Endothelial cell of umbilical vein (primary cell): Measurements from ENCODE around the gene C4orf50. TPM values are rescaled to one million over a fixed set of nuclear protein-coding genes. Genes with fewer than 3 reads are reported as not detected.

Source experiments
- BruUV-seq: library from RNA; stranded (reverse); fragments of 400-500 nt; replicated peaks from 2 replicates; lab custom pipeline; 2021; lab: Mats Ljungman, UMichigan
- CTCF ChIA-PET: fragments of 300-600, 350-600 bp; sonication (Branson Sonifier 250); formaldehyde crosslinking; loops from one replicate; lab custom pipeline; 2021; ENCODE audit warnings: antibody characterized with exemption, inconsistent platforms; lab: Charles Lee
- POLR2A ChIA-PET: fragments of 300-600, 350-600 bp; sonication (Branson Sonifier 250); formaldehyde crosslinking; loops from one replicate; lab custom pipeline; 2021; ENCODE audit warnings: antibody characterized with exemption, inconsistent platforms; lab: Charles Lee
- DNase-seq: peaks from one replicate; pipeline ENCODE4 v3.0.0-alpha.2; 2011; ENCODE audit warnings: low read depth, low spot score
- FAIRE-seq: peaks from 2 replicates; lab custom pipeline; 2011; peaks lifted over from hg19 to GRCh38; lab: Jason Lieb, UNC
- H2AFZ ChIP-seq: 2 replicates; pipeline ENCODE4 v1.6.0; 2012; ENCODE audit warnings: low read depth, low read length, control low read depth, inconsistent platforms
- H3K27ac ChIP-seq: 2 replicates; pipeline ENCODE4 v1.5.1; 2011; ENCODE audit warnings: low read depth, mild to moderate bottlenecking, control low read depth, low read length, moderate library complexity; ENCODE audit not compliant: insufficient read depth
- H3K27me3 ChIP-seq, 2 experiments: 2 replicates each; pipeline versions ENCODE4 v1.6.0 to v1.6.1; 2011; ENCODE audit warnings: low read length in 2 of 2, mixed read lengths in 1 of 2; ENCODE audit not compliant: control insufficient read depth in 2 of 2, insufficient read depth in 2 of 2
- H3K36me3 ChIP-seq, 2 experiments: 2 replicates in 1 of 2; 3 replicates in 1 of 2; pipeline ENCODE4 v1.5.1; 2011; ENCODE audit warnings: low read length in 2 of 2, mild to moderate bottlenecking in 1 of 2, moderate library complexity in 1 of 2; ENCODE audit not compliant: control insufficient read depth in 2 of 2, insufficient read depth in 2 of 2; ENCODE audit errors: extremely low read depth in 1 of 2
- H3K4me1 ChIP-seq: 3 replicates; pipeline ENCODE4 v1.5.1; 2011; ENCODE audit warnings: mild to moderate bottlenecking, low read length; ENCODE audit not compliant: control insufficient read depth, insufficient read depth; ENCODE audit errors: extremely low read depth
- H3K4me2 ChIP-seq: 2 replicates; pipeline ENCODE4 v1.6.1; 2011; ENCODE audit warnings: low read length, control low read depth, mixed read lengths; ENCODE audit not compliant: insufficient read depth
- H3K4me3 ChIP-seq, 3 experiments: fragments of 200-600 bp in 1 of 3; sonication (generic), shearing (Covaris generic) in 1 of 3; replicated peaks in 1 of 3; 2 replicates each; pipeline ENCODE4 v1.5.1; 2011 to 2016; ENCODE audit warnings: control low read depth in 3 of 3, low read length in 3 of 3, mild to moderate bottlenecking in 2 of 3, inconsistent platforms in 1 of 3, low read depth in 1 of 3, moderate library complexity in 1 of 3; ENCODE audit not compliant: insufficient read depth in 1 of 3
- H3K79me2 ChIP-seq: 2 replicates; pipeline ENCODE4 v1.6.0; 2012; ENCODE audit warnings: low read length, inconsistent platforms; ENCODE audit not compliant: control insufficient read depth, insufficient read depth
- H3K9ac ChIP-seq: replicated peaks from 2 replicates; pipeline ENCODE3; 2011; ENCODE audit warnings: low read length, control low read depth; ENCODE audit not compliant: insufficient read depth; ENCODE audit errors: extremely low read depth
- H3K9me1 ChIP-seq: replicated peaks from 3 replicates; pipeline ENCODE4 v1.6.0; 2011; ENCODE audit warnings: mild to moderate bottlenecking, low read length; ENCODE audit not compliant: control insufficient read depth, insufficient read depth; ENCODE audit errors: extremely low read depth
- H3K9me3 ChIP-seq: replicated peaks from 2 replicates; pipeline ENCODE4 v1.5.1; 2012; ENCODE audit warnings: low read length, inconsistent platforms; ENCODE audit not compliant: control insufficient read depth, insufficient read depth
- H4K20me1 ChIP-seq: replicated peaks from 2 replicates; pipeline ENCODE3; 2011; ENCODE audit warnings: mild to moderate bottlenecking, low read length; ENCODE audit not compliant: control insufficient read depth, insufficient read depth; ENCODE audit errors: extremely low read depth
- FOS ChIP-seq: IDR thresholded peaks from 2 replicates; pipeline ENCODE4 v1.6.1; 2011; ENCODE audit warnings: mild to moderate bottlenecking, low read length, moderate library complexity, borderline replicate concordance; ENCODE audit not compliant: insufficient read depth
- GATA2 ChIP-seq: IDR thresholded peaks from 2 replicates; pipeline ENCODE4 v1.7.0; 2011; ENCODE audit warnings: low read depth, mild to moderate bottlenecking, moderate library complexity, mixed read lengths, low read length; ENCODE audit not compliant: insufficient read length, insufficient read depth
- MYC ChIP-seq: IDR thresholded peaks from one replicate; pipeline ENCODE4 v1.6.1; 2011; ENCODE audit warnings: mild to moderate bottlenecking, low read depth, low read length
- POLR2A ChIP-seq: IDR thresholded peaks from 2 replicates; pipeline ENCODE4 v1.6.1; 2012; ENCODE audit warnings: low read depth, mild to moderate bottlenecking, control low read depth, low read length
- dilution Hi-C: fragments of 300-500 bp; cut with MboI; formaldehyde crosslinking; loops from one replicate; pipeline ENCODE4 v1.15.0; 2019; ENCODE audit warnings: low sequenced_read_pairs; ENCODE audit not compliant: extremely low pct_ligation_motif_present
- intact Hi-C: fragments of 100-400 bp; cut with micrococcal nuclease; formaldehyde crosslinking; loops from one replicate; pipeline ENCODE4 v1.10.0; 2022
- polyA plus RNA-seq, 4 experiments: library from polyadenylated mRNA; depleted of rRNA in 3 of 4; stranded (reverse) in 3 of 4; unstranded in 1 of 4; fragments of >200 nt; gene quantifications; 2 replicates each; pipeline versions ENCODE4 v1.2.1 to v1.2.3, GENCODE V29; 2011 to 2012; ENCODE audit warnings: missing spikeins in 1 of 4
- total RNA-seq: library from RNA; stranded (reverse); gene quantifications from 2 replicates; pipeline ENCODE4 v1.2.3, GENCODE V29; 2021
- TF ChIP-seq, protein P1 (sequence below), 2 donors: IDR thresholded peaks; 1 replicate in 1 of 2; 2 replicates in 1 of 2; pipeline ENCODE4 v1.5.1; 2011; ENCODE audit warnings: low read length in 2 of 2, mild to moderate bottlenecking in 2 of 2, moderate library complexity in 2 of 2, control low read depth in 1 of 2, inconsistent platforms in 1 of 2, low read depth in 1 of 2; ENCODE audit not compliant: insufficient read depth in 1 of 2; ENCODE audit errors: extremely low read depth in 1 of 2
- TF ChIP-seq, protein P2 (sequence below): IDR thresholded peaks from 2 replicates; pipeline ENCODE4 v1.6.1; 2011; ENCODE audit not compliant: insufficient read depth, insufficient read length

Gene C4orf50
- total and polyA plus RNA-seq, 2 donors (not counting 3 experiments of a cell fraction or from before 2014, with no cell fraction given), result not detected

DNA sequence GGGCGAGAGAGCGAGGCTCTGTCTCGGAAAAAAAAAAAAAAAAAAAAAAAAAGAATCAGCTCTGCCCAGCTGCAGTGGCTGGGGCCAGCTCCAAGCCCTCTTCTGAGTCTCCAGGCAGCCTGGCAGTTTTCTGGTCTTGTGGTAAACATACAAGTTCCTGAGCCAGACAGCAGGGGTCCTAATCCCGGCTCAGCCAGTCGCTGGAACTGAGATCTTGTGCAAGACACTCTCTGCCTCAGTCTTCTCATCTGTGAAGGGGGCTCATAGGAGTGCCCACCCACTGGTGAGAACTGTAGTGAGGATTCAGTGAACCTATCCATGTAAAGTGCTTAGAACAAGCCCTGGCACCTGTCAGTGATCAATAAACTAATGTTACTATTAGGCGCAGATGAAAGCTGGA is 41.8 kb downstream of the C4orf50 start:
- H3K36me3 ChIP-seq, result no peaks in the 10 kb centered on the region
- dilution Hi-C loops, result no loop called here
- H3K9me1 ChIP-seq, result no peaks in the 10 kb centered on the region
- no peaks in the 10 kb centered on the region for H3K27me3 ChIP-seq
- DNase-seq (no peak), FAIRE-seq (no peak)
- no peaks in the 10 kb centered on the region for H3K9me3 ChIP-seq
- H3K4me3 ChIP-seq, result no peak overlapping the region
- BruUV-seq, result no TSS peak
- no peaks in the 10 kb centered on the region for H4K20me1 ChIP-seq
- intact Hi-C loops, result no loop called here
- H3K27ac ChIP-seq, result no peak overlapping the region
- no peaks in the 10 kb centered on the region for H3K79me2 ChIP-seq
- TF ChIP-seq FOS (no peak), MYC (no peak), GATA2 (no peak), POLR2A (no peak)
- TF ChIP-seq, protein P1, sequence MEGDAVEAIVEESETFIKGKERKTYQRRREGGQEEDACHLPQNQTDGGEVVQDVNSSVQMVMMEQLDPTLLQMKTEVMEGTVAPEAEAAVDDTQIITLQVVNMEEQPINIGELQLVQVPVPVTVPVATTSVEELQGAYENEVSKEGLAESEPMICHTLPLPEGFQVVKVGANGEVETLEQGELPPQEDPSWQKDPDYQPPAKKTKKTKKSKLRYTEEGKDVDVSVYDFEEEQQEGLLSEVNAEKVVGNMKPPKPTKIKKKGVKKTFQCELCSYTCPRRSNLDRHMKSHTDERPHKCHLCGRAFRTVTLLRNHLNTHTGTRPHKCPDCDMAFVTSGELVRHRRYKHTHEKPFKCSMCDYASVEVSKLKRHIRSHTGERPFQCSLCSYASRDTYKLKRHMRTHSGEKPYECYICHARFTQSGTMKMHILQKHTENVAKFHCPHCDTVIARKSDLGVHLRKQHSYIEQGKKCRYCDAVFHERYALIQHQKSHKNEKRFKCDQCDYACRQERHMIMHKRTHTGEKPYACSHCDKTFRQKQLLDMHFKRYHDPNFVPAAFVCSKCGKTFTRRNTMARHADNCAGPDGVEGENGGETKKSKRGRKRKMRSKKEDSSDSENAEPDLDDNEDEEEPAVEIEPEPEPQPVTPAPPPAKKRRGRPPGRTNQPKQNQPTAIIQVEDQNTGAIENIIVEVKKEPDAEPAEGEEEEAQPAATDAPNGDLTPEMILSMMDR (IDR thresholded peaks at IDR 0.05; ENCODE audit: extremely low read depth in 1 of 2, insufficient read depth in 1 of 2, low read depth in 1 of 2, low read length in 2 of 2), result no peak
- TF ChIP-seq, protein P2, sequence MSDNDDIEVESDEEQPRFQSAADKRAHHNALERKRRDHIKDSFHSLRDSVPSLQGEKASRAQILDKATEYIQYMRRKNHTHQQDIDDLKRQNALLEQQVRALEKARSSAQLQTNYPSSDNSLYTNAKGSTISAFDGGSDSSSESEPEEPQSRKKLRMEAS, result no peak
- H3K4me2 ChIP-seq, result no peak overlapping the region
- ChIA-PET CTCF (interaction anchor here (1.6 kb wide), 1 partner anchor 21 kb away, joined by 5 read pairs; no protein-coding TSS in a partner anchor), POLR2A (no interaction called here)
- H3K9ac ChIP-seq, result no peak overlapping the region
- no peaks in the 10 kb centered on the region for H3K4me1 ChIP-seq
- no peak overlapping the region for H2AFZ ChIP-seq

DNA sequence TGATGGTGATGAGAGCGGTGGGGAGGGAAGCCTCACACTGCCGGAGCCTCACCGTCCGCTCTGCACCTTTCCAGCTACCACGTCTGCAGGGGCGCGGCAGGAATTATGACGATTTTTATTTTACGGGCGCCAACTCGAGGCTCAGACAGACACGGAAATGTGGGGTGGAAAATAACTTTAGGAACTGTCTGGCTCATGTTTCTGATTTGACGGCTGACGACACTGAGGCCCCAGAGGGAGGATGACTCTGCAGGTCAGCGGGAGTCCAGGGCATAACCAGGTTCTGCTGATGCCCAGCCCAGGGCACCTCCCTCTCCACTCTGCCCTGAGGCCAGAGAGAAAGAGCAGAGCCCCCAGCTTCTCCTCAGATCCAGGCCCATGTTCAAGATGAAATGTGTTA is 43.9 kb downstream of the C4orf50 start:
- H3K4me1 ChIP-seq, result no peaks in the 10 kb centered on the region
- TF ChIP-seq MYC, result no peak
- no peak for TF ChIP-seq GATA2
- TF ChIP-seq, protein P1 (IDR thresholded peaks at IDR 0.05; ENCODE audit: extremely low read depth in 1 of 2, insufficient read depth in 1 of 2, low read depth in 1 of 2, low read length in 2 of 2), result no peak
- ChIA-PET POLR2A (no interaction called here), CTCF (no interaction called here)
- H3K9me1 ChIP-seq, result no peaks in the 10 kb centered on the region
- H3K27me3 ChIP-seq, result no peaks in the 10 kb centered on the region
- intact Hi-C loops (no loop called here), dilution Hi-C loops (no loop called here)
- H3K4me2 ChIP-seq, result no peak overlapping the region
- H3K4me3 ChIP-seq, result no peak overlapping the region
- FAIRE-seq (no peak), DNase-seq (no peak)
- no peak overlapping the region for H2AFZ ChIP-seq
- no TSS peak for BruUV-seq
- H3K79me2 ChIP-seq, result no peaks in the 10 kb centered on the region
- no peaks in the 10 kb centered on the region for H4K20me1 ChIP-seq
- H3K27ac ChIP-seq, result no peak overlapping the region
- no peaks in the 10 kb centered on the region for H3K9me3 ChIP-seq
- no peak overlapping the region for H3K9ac ChIP-seq
- no peaks in the 10 kb centered on the region for H3K36me3 ChIP-seq
